Choroid plexus epithelial cell (primary cell): ENCODE data around the gene GAPVD1.
"Not testable (repeated sequence)": the region's sequence is repeated elsewhere in the genome, so short reads cannot be mapped to it uniquely, and the experiment has no call there.

Source experiments
- DNase-seq: peaks from one replicate; pipeline ENCODE4 v3.0.0-alpha.2; 2010; ENCODE audit warnings: low read depth
- H3K4me3 ChIP-seq: 2 replicates; pipeline ENCODE4 v1.5.1; 2011; ENCODE audit warnings: low read depth, mild to moderate bottlenecking, control low read depth, low read length, moderate library complexity
- TF ChIP-seq, protein P1 (sequence below): conservative IDR thresholded peaks from 2 replicates; pipeline ENCODE4 v1.5.1; 2011; ENCODE audit warnings: low read depth, mild to moderate bottlenecking, control low read depth, inconsistent platforms, low read length, moderate library complexity

The GAPVD1 gene

DNA sequence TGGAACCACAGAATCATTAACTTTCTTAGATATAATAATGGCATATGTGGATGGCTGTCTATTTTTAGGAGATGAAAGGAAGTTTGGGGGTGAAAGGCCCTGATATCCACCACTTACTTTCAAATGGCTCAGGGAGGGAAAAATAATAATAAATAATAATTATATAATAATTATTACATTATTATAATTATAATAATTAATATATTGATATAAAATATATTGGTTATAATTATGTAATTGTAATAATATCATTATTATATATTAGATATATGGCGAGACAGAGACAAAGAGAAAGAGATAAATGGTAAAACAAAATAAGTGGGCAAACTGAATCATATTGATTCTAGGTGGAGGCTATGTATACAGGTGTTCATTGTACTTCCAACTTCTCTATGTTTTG lies 136.6 kb downstream of the GAPVD1 start:
- H3K4me3 ChIP-seq, result no peak overlapping the region
- TF ChIP-seq, protein P1, sequence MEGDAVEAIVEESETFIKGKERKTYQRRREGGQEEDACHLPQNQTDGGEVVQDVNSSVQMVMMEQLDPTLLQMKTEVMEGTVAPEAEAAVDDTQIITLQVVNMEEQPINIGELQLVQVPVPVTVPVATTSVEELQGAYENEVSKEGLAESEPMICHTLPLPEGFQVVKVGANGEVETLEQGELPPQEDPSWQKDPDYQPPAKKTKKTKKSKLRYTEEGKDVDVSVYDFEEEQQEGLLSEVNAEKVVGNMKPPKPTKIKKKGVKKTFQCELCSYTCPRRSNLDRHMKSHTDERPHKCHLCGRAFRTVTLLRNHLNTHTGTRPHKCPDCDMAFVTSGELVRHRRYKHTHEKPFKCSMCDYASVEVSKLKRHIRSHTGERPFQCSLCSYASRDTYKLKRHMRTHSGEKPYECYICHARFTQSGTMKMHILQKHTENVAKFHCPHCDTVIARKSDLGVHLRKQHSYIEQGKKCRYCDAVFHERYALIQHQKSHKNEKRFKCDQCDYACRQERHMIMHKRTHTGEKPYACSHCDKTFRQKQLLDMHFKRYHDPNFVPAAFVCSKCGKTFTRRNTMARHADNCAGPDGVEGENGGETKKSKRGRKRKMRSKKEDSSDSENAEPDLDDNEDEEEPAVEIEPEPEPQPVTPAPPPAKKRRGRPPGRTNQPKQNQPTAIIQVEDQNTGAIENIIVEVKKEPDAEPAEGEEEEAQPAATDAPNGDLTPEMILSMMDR, result no peak
- no peak for DNase-seq

DNA sequence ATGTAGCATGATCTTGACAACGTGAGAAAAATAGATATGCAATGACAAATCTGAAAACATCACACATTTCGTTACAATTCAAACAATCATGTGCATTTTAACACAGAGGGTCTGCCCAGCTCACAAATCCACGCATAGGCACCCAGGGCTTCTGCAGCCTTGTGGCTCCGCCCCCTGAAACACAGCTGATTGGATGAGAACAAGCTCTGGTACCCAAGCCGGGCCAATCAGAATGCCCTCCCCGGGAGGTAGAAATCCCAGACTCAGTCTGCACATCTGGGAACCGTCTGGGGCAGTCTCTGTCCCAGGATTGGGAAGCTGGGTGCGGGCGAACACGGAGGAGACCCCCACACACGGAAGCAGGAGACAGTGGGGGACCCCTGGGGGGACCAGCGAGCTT lies 137.5 kb downstream of the GAPVD1 start:
- DNase-seq, result no peak
- H3K4me3 ChIP-seq, result no peak overlapping the region
- TF ChIP-seq, protein P1, result no peak

DNA sequence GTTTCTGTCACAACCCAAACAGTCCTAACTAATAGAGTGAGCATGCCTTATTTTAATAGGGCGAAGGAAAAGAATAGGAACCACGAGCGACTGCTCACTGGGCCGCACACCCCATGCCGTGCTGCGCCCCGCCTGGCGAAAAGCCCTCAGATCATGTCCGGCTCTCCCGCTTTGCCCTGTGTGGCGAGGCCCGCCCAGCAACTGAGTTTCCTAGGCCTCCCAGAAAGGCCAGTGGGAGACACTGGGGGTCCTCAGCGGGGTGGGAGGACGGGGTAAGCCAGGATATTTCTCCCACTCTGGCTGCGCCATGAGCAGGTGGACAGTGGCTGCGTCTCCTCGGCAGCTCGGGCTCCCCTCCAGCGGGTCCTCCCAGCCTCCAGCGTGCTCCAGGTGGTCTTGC lies 138.0 kb downstream of the GAPVD1 start:
- TF ChIP-seq, protein P1, result no peak
- H3K4me3 ChIP-seq, result no peak overlapping the region
- DNase-seq, result no peak

DNA sequence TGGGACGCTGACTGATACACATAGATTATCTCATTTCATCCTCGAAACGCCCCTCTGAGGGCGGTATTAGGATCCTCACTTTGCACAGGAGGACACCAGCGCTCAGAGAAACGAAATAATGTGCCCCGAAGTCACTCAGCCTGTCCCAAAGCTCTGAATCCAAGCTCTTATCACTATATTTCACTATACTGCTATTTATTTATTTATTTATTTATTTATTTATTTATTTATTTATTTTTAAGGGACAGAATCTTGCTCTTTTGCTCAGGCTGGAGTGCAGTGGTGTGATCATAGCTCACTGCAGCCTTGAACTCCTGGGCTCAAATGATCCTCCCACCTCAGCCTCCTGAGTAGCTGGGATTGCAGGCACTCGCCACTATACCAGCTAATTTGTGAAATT lies 138.6 kb downstream of the GAPVD1 start:
- not testable (repeated sequence) for H3K4me3 ChIP-seq, DNase-seq

DNA sequence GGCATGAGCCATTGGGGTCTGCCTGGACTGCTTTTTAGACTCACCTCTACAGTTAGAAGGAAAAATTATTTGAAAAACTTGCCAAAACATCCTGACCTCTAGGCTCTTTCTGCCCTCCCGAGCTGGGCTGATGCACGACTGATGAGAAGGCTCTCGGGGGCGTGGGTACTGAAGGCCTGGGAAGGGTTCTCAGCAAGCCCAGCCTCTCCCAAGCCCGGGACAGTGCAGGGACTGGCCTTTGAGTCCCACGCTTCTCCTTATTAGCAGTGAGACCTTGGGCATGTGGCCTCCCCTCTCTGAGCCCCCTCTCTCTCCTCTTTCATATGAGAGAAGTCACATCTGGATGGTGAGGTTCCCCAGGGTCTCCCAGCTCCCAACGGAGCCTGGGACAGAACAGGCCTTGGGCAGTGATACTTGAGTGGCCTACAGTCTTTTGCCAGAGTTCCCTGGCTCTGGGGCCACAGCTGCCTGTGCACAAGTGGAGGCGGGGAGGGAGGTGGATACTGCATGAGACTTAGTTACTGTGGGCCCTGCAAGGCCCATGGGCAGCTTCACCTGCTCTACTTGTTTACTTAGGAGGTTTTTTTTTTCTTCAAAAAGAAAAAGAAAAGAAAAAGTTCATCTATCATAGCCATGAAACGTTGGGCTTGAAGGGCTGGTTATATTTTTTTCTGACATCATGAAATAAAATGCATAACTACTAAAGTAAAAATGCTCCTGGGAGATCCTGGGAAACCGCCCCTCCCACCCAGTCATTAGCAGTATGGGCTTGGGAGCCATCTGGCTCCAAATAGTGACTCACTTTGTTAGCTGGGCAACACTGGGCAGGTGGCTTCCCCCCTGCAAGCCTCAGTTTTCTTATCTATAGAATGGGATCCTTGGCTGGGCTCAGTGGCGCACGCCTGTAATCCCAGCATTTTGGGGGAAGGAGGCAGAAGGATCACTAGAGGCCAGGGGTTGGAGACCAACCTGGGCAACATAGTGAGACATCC lies 139.4 kb downstream of the GAPVD1 start:
- TF ChIP-seq, protein P1, result no peak
- no peak for DNase-seq
- H3K4me3 ChIP-seq, result no peak overlapping the region

DNA sequence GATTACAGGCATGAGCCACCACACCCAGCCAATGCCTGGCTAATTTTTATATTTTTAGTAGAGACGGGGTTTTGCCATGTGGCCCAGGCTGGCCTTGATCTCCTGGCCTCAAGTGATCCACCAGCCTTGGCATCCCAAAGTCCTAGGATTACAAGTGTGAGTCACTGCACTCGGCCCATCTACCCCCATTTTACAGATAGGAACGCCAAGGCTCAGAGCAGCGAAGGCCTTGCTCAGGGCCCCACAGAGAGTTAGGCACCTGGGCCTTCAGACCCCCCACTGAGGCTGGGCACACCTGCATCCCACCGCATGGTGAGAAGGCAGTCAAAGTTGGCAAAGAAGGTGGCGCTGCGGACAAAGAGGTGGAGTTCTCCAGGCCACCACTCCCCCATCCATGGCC lies 143.1 kb downstream of the GAPVD1 start:
- DNase-seq, result no peak
- no peak overlapping the region for H3K4me3 ChIP-seq
- TF ChIP-seq, protein P1, result no peak

DNA sequence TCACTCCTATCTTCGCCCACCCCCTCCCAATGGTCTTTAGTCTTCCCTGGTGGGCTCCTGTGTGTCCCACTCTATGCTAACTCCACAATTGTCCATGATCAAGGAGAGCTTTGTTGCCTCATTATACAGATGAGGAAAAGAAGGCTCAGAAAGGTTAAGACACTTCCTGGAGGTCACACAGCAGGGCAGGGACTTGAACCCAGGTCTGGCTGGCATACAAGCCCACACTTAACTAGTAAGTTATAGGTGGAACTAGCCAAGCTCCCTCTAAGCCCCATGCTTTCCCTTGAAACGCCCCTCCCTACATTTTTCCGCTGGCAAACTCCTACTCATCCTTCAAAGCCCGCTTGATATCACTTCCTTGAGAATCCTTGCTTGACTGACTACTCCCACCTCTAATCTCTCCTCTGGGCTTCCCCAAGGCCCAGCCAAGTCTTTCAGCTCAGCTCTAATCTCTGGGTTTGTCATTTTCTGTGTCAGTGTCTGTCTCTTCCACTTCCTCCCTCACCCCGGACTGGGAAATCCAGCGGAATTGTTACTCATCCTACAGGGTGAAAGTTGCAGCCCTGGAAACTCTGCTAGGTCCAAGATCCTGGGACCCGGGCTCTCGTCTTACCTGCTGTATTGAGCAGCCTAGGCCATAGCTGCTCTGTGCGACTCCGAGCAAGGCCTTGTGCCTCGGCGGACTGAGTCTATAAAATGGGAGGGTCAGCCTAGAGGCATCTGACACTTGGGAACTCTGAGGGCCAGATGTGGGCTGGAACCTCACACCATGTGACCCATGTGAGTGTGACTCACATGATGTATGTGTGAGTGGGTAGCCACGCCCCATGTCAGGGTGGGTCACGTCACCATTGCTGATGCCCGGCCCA lies 144.5 kb downstream of the GAPVD1 start:
- peak; percentile 12 for DNase-seq
- TF ChIP-seq, protein P1, result no peak
- H3K4me3 ChIP-seq, result no peak overlapping the region
